MCF 10A (cell line): ENCODE measurements around the gene ELP4. TPM values are rescaled to one million over a fixed set of nuclear protein-coding genes. Genes with fewer than 3 reads are reported as not detected.
A peak's percentile ranks its signal among the peaks of the same experiment; 100 is the strongest.

Experiments
- BruUV-seq: library from RNA; stranded (reverse); fragments of 400-500 nt; replicated peaks from 2 replicates; lab custom pipeline; 2021; lab: Mats Ljungman, UMichigan
- CTCF ChIA-PET: fragments of 300-600 bp; sonication (Branson Sonifier 250); formaldehyde crosslinking; extraction: SDS; loops from one replicate; lab custom pipeline; 2021; ENCODE audit warnings: antibody characterized with exemption, inconsistent platforms; lab: Yijun Ruan, JAX
- POLR2A ChIA-PET: fragments of 300-600, 350-650 bp; sonication (Branson Sonifier 250); formaldehyde crosslinking; extraction: SDS; loops from one replicate; lab custom pipeline; 2020; ENCODE audit warnings: antibody characterized with exemption, inconsistent platforms; lab: Yijun Ruan, JAX
- DNase-seq: peaks from one replicate; pipeline ENCODE4 v3.0.0-alpha.2; 2018; ENCODE audit not compliant: unreplicated experiment
- H3K27ac Mint-ChIP-seq: one replicate; pipeline ENCODE4 v1.8.0; 2022; ENCODE audit warnings: mild to moderate bottlenecking, low read depth, mixed read lengths; ENCODE audit not compliant: unreplicated experiment
- H3K27me3 Mint-ChIP-seq: one replicate; pipeline ENCODE4 v1.8.0; 2022; ENCODE audit warnings: mixed read lengths; ENCODE audit not compliant: insufficient read depth, unreplicated experiment
- H3K36me3 Mint-ChIP-seq: one replicate; pipeline ENCODE4 v1.8.0; 2022; ENCODE audit warnings: mild to moderate bottlenecking, moderate library complexity, mixed read lengths; ENCODE audit not compliant: insufficient read depth, unreplicated experiment
- H3K4me1 Mint-ChIP-seq: one replicate; pipeline ENCODE4 v1.8.0; 2022; ENCODE audit warnings: mixed read lengths; ENCODE audit not compliant: insufficient read depth, unreplicated experiment
- H3K4me3 Mint-ChIP-seq: one replicate; pipeline ENCODE4 v1.8.0; 2022; ENCODE audit warnings: mild to moderate bottlenecking, moderate library complexity, mixed read lengths; ENCODE audit not compliant: unreplicated experiment
- H3K9me3 Mint-ChIP-seq: one replicate; pipeline ENCODE4 v1.8.0; 2022; ENCODE audit warnings: mixed read lengths; ENCODE audit not compliant: unreplicated experiment
- intact Hi-C: fragments of 100-400 bp; cut with micrococcal nuclease; formaldehyde crosslinking; loops from 2 replicates; pipeline ENCODE4 v1.14.1; 2022
- total RNA-seq: library from RNA; stranded (reverse); gene quantifications from 2 replicates; pipeline ENCODE4 v1.2.3, GENCODE V29; 2022
- TF ChIP-seq, protein P1 (sequence below): fragments of 200-600 bp; IDR thresholded peaks from one replicate; pipeline ENCODE4 v1.8.0; 2022; ENCODE audit warnings: antibody characterized with exemption, mild to moderate bottlenecking; ENCODE audit not compliant: unreplicated experiment

The ELP4 gene
- total RNA-seq, 1 experiment from 2014 or later: 18.3 TPM

DNA sequence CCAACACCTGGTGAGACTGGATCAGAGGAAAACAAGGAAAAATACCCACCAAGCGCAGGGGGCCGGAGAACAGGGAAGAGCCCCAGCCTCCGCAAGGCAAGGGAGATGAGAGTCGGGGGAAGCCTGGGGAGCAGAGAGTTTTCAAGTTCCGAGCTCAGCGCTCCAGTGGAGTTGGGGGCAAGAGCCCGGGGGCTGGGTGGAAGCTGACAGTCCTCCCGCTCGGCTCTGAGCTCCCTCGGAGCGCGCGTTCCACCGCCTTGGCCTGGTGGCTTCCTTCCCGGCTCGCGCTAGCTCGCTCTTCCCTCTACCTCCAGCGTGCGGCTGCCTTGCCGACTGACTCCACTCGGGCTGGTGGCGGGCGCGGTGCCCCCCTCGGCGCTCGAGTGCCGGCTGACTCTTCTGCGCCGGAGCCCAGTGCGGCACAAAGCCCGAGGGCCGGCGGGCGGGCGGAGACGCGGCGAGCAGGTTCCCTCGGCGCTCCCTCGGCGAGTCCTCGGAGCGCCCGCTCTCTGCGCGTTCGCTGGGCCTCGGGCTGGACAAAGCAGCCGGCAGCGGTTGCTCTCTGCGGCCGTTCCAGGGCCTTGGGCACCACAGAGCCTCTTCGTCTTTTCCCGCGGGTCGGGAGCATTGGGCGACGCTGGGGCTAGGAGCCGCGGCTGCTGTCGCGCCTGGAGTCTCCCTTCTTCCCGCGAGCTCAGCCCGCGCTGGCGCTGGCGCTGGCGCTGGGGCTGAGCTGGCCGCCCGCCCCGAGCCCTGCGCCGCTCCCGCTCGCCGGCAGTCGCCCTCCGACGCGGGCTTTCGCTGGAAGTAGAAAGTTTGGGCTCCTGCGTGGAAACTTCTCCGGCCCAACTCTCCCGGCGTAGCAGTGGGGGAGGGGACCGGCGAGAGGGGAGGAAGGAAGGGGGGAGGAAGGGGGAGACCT is 300.6 kb downstream of the ELP4 start:
- H3K27ac Mint-ChIP-seq: no peak overlapping the region
- peak overlapping the region; percentile 51 for H3K4me3 Mint-ChIP-seq
- CTCF ChIA-PET: interaction anchor here (0.6 to 0.7 kb wide), 2 partner anchors 289 to 446 kb away, joined by 3 read pairs; no protein-coding TSS in a partner anchor
- POLR2A ChIA-PET: no interaction called here
- peaks cover 6% of the 10 kb centered on the region for H3K4me1 Mint-ChIP-seq
- no peaks in the 10 kb centered on the region for H3K36me3 Mint-ChIP-seq
- H3K9me3 Mint-ChIP-seq: no peaks in the 10 kb centered on the region
- BruUV-seq: no TSS peak
- no peak for DNase-seq
- intact Hi-C loops: no loop called here
- TF ChIP-seq, protein P1, sequence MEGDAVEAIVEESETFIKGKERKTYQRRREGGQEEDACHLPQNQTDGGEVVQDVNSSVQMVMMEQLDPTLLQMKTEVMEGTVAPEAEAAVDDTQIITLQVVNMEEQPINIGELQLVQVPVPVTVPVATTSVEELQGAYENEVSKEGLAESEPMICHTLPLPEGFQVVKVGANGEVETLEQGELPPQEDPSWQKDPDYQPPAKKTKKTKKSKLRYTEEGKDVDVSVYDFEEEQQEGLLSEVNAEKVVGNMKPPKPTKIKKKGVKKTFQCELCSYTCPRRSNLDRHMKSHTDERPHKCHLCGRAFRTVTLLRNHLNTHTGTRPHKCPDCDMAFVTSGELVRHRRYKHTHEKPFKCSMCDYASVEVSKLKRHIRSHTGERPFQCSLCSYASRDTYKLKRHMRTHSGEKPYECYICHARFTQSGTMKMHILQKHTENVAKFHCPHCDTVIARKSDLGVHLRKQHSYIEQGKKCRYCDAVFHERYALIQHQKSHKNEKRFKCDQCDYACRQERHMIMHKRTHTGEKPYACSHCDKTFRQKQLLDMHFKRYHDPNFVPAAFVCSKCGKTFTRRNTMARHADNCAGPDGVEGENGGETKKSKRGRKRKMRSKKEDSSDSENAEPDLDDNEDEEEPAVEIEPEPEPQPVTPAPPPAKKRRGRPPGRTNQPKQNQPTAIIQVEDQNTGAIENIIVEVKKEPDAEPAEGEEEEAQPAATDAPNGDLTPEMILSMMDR: no peak
- H3K27me3 Mint-ChIP-seq: peaks cover 51% of the 10 kb centered on the region

DNA sequence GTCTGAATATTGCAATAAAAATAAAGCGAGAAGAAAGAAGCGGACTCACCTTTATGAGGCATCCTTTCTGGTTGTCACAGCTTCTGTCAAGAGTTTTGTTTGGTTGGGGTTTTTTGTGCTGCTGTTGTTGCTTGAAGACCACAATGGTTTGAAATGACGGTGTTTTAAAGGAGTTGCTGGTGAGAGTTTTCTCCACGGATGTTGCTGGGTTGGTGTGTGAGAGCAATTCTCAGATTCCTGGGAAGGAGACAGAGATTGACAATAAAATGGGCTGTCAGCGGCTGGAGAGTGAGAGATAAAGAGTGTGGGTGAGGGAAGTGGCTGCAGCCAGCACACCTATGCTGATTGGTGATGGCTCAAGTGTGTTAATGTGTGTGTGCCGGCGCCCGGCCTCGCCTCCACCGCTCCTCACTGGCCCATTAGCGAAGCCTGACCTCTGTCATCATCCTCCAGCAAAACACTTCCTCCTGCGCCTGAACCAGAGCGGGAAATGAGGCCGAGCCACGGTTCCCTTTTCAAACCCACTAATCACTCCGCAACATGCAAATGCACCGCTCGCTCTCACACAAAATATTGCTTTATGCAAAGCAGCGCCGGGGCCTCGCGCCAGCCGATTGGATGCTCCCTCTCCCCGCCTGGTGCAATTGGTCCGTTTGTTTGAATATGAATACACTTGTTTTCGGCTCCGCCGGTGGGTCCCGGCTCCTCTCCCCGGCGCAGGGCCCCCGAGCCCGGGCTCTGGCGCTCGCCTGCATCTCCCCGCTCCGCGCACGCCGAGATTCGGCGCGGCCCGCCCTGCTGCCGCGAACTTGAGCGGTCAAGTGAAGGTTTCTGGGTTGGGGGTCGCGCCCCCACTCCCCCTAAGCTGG is 301.4 kb downstream of the ELP4 start, which contains the start of gene PAX6:
Gene PAX6, minus strand, starts transcription at position 544 of the 869 bp plus-strand sequence. CDS start 4,911 bp downstream, outside the sequence.
- intact Hi-C loops: no loop called here
- TF ChIP-seq, protein P1: no peak
- H3K36me3 Mint-ChIP-seq: no peaks in the 10 kb centered on the region
- no TSS peak for BruUV-seq
- no peak within 1 kb of the TSS for H3K27ac Mint-ChIP-seq
- no peak for DNase-seq
- H3K4me3 Mint-ChIP-seq: peak within 1 kb of the TSS; percentile 51
- no peaks in the 10 kb centered on the region for H3K9me3 Mint-ChIP-seq
- peaks cover 54% of the 10 kb centered on the region for H3K27me3 Mint-ChIP-seq
- ChIA-PET POLR2A (no interaction called here), CTCF (no interaction called here)
- H3K4me1 Mint-ChIP-seq: peaks cover 6% of the 10 kb centered on the region

DNA sequence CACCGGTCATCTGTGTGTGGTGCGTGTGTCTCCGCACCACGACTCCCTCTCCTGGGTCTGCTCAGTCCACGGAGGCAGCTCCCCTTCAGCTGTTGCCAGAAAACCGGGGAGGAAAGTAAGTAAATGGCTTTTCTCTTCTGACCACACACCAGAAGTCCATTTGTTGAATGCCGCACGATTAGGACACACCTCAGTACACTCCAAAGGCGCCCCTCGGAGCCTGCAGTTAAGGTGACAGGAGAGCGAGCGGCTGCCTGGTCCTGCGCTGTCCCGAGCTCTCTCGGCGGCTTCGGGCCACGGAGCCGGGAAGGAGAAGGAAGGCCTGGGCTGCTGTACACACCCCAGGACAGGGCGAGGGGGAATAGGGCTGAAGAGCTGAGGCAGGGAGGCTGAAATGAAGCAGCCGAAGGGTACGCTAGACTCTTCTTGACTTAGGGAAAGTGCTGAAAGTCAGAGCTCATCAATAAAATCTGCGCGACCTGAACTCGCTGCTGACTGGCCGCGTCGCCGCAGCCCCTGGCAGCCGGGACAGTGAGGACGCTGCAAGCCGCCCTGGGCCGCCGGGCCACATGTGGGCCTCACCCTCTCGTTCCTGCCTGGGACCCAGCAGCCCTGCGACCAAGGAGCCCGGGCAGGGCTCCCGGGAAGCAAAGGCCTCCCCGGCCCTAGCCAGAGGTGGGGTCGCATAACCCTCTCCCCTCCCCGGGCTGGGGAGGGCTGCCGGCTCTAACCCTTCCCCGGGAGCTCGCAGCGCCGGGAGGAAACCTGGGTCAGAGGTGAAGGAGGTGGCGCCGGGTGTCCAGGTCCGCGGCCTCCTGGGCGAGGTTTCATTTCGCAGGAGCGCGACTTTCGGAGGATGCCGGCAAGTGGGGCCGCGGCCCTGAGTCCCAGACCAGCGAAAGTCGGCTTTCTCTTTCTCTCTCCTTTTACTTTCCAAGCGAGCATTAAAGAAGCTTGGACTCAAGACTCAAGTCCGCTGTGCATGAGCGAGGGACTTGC is 303.1 kb downstream of the ELP4 start:
- no peaks in the 10 kb centered on the region for H3K36me3 Mint-ChIP-seq
- H3K27me3 Mint-ChIP-seq: peaks cover 40% of the 10 kb centered on the region
- H3K9me3 Mint-ChIP-seq: no peaks in the 10 kb centered on the region
- no peak overlapping the region for H3K4me3 Mint-ChIP-seq
- intact Hi-C loops: no loop called here
- DNase-seq: no peak
- H3K27ac Mint-ChIP-seq: no peak overlapping the region
- POLR2A ChIA-PET: no interaction called here
- TF ChIP-seq, protein P1: no peak
- BruUV-seq: no TSS peak
- peaks cover 6% of the 10 kb centered on the region for H3K4me1 Mint-ChIP-seq
- CTCF ChIA-PET: interaction anchor here (1.1 kb wide), 1 partner anchor 27 kb away, joined by 3 read pairs; no protein-coding TSS in a partner anchor
